Skeletal muscle tissue (tissue), 4 donors: ENCODE results near the gene SPDEF. TPM values are rescaled to one million over a fixed set of nuclear protein-coding genes. Genes with fewer than 3 reads are reported as not detected.

Experiments
- H3K27ac ChIP-seq: one replicate; pipeline ENCODE4 v1.7.0; 2013; ENCODE audit warnings: mild to moderate bottlenecking, low read depth, low read length, inconsistent platforms
- H3K27me3 ChIP-seq, 3 donors: one replicate each; pipeline ENCODE4 v1.7.0; 2013; ENCODE audit warnings: low read length in 3 of 3; ENCODE audit not compliant: control insufficient read depth in 3 of 3, insufficient read depth in 3 of 3
- H3K36me3 ChIP-seq, 3 donors: one replicate each; pipeline ENCODE4 v1.7.0; 2013; ENCODE audit warnings: low read length in 3 of 3; ENCODE audit not compliant: control insufficient read depth in 3 of 3, insufficient read depth in 3 of 3
- H3K4me1 ChIP-seq, 3 donors: one replicate each; pipeline ENCODE4 v1.7.0; 2013; ENCODE audit warnings: low read length in 3 of 3, mild to moderate bottlenecking in 3 of 3; ENCODE audit not compliant: control insufficient read depth in 3 of 3, insufficient read depth in 3 of 3
- H3K4me3 ChIP-seq, 3 donors: one replicate each; pipeline ENCODE4 v1.7.0; 2013; ENCODE audit warnings: low read length in 3 of 3
- H3K9ac ChIP-seq, 3 donors: one replicate each; pipeline ENCODE4 v1.7.0; 2013; ENCODE audit warnings: low read length in 3 of 3, mild to moderate bottlenecking in 3 of 3, moderate library complexity in 2 of 3, low read depth in 1 of 3
- H3K9me3 ChIP-seq, 3 donors: one replicate each; pipeline ENCODE4 v1.7.0; 2013; ENCODE audit warnings: low read length in 3 of 3; ENCODE audit not compliant: control insufficient read depth in 3 of 3
- total RNA-seq: library from RNA; depleted of rRNA; stranded (reverse); fragments of >200 nt; gene quantifications from one replicate; pipeline ENCODE4 v1.2.3, GENCODE V29; 2014
- donor health status: Osteomylitis.

SPDEF gene
- total RNA-seq, 1 donor from 2014 or later, result not detected

DNA sequence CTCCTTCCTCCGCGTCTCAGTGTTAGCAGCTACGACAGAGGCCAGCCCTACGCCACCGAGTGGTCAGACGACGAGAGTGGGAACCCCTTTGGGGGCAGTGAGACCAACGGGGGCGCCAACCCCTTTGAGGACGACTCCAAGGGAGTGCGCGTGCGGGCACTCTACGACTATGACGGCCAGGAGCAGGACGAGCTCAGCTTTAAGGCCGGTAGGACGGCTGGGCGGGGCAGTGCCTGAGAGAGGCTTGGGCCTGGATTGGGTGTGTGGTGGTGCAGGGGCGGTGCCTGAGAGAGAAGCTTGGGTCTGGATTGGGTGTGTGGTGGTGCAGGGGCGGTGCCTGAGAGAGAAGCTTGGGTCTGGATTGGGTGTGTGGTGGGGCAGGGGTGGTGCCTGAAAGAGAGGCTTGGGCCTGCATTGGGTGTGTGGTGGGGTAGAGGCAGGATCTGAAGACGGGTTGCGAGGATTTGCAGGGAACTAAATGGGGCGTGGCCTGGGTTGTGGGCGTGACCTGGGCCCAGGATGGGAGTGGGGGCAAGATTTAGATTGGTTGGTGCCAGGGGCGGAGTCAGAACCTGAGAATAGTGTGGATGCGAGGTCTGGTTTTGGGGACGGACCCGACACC is 24.4 kb downstream of the SPDEF start:
- Histone ChIP-seq H3K9ac (peak overlapping the region in 2 of 3 donors; percentile 64 to 77), H3K4me3 (peak overlapping the region in 2 of 3 donors; percentile 63 to 69), H3K36me3 (no peaks in the 10 kb centered on the region), H3K27me3 (peaks cover 0 to 3% (median 0%) of the 10 kb centered on the region in 3 donors), H3K4me1 (peaks cover 0 to 10% (median 3%) of the 10 kb centered on the region in 3 donors), H3K9me3 (no peaks in the 10 kb centered on the region), H3K27ac (peak overlapping the region; percentile 85)

DNA sequence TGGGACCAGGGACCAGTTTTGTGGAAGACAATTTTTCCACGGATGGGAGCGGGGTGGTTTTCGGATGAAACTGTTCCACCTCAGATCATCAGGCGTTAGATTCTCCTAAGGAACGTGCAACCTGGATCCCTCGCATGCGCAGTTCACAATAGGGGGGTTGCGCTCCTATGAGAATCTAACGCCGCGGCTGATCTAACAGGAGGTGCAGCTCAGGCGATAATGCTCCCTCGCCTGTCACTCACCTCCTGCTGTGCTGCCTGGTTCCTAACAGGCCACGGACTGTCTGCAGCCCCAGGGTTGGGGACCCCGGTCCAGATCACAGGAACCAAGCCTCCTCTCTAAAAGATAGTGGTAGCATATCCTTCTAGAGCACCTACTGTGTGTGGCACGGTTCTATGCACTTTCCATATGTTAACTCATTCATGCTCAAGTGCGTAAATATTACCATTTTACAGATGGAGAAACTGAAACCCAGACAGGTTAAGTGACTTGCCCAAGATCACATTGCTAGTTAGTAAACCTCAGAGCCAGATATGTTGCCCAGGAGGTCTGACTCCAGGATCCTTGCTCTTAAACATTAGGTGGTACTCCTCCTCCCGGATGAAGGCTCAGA is 25.3 kb downstream of the SPDEF start:
- Histone ChIP-seq H3K4me1 (peaks cover 3 to 16% (median 3%) of the 10 kb centered on the region in 3 donors), H3K9ac (peak overlapping the region in 1 of 3 donors; percentile 77), H3K9me3 (no peaks in the 10 kb centered on the region), H3K36me3 (no peaks in the 10 kb centered on the region), H3K27ac (peak overlapping the region; percentile 85), H3K4me3 (peak overlapping the region in 1 of 3 donors; percentile 62), H3K27me3 (peaks cover 0 to 3% (median 0%) of the 10 kb centered on the region in 3 donors)

DNA sequence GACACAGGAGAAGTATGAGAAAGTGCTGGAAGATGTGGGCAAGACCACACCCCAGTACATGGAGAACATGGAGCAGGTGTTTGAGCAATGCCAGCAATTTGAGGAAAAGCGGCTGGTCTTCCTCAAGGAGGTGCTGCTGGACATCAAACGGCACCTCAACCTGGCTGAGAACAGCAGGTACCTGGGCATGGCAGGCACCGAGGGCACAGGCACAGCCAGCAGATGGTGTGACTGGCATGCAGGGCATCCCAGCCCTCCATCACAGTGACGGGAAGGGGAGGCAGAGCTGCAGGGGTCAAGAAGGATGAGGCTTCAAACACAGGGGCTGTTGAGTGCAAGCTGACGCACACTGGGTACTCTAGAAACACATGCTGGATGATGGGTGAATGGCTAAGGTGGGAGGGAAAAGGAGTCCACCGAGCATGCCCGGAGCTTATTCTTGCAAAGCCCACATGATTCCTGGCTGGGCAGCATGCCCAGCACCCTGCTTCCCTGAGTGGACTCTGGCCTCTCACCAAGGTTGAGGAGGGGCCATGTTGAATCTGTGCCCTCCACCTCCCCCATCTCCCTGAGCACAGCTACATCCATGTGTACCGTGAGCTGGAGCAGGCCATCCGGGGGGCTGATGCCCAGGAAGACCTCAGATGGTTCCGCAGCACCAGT is 26.3 kb downstream of the SPDEF start:
- Histone ChIP-seq H3K4me3 (no peak overlapping the region), H3K9me3 (no peaks in the 10 kb centered on the region), H3K36me3 (no peaks in the 10 kb centered on the region), H3K27me3 (peaks cover 0 to 3% (median 0%) of the 10 kb centered on the region in 3 donors), H3K9ac (no peak overlapping the region), H3K4me1 (peaks cover 3 to 16% (median 3%) of the 10 kb centered on the region in 3 donors), H3K27ac (no peak overlapping the region)

DNA sequence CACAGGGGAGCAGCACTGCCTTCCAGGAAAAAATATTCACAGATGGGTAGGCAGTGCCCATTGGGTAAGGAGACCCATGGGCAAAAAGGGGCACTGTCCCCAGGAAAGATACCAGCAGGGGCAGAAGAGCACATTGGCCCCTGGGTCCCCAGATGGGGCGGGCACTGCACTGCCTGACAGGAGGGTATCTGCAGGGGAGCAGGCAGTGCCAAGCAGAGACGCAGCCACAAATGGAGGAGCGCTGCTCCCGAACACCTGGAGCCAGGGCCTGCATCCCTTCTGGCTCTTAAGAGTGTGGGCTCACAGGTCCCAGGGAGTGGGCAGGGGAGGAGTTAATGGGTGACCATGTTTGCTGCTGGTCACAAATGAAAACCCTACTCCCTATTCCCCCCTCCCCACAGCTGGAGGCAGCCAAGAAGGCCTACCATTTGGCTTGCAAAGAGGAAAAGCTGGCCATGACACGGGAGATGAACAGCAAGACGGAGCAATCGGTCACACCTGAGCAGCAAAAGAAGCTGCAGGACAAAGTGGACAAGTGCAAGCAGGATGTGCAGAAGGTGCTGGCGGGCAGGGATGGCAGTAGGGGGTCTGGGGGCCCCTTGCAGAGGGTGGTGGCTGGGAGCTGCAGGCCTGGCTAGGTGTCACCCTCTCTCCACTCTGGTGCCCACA is 27.0 kb downstream of the SPDEF start:
- no peak overlapping the region for H3K4me3 ChIP-seq
- H3K9ac ChIP-seq, result no peak overlapping the region
- peaks cover 0 to 3% (median 0%) of the 10 kb centered on the region in 3 donors for H3K27me3 ChIP-seq
- peaks cover 3 to 16% (median 3%) of the 10 kb centered on the region in 3 donors for H3K4me1 ChIP-seq
- no peak overlapping the region for H3K27ac ChIP-seq
- H3K36me3 ChIP-seq, result no peaks in the 10 kb centered on the region
- no peaks in the 10 kb centered on the region for H3K9me3 ChIP-seq

- peaks cover 3 to 16% (median 3%) of the 10 kb centered on the region in 3 donors for H3K4me1 ChIP-seq
- H3K27ac ChIP-seq, result no peak overlapping the region
- no peaks in the 10 kb centered on the region for H3K36me3 ChIP-seq
- no peak overlapping the region for H3K9ac ChIP-seq
- H3K9me3 ChIP-seq, result no peaks in the 10 kb centered on the region
- H3K27me3 ChIP-seq, result peaks cover 0 to 3% (median 0%) of the 10 kb centered on the region in 3 donors
- H3K4me3 ChIP-seq, result no peak overlapping the region
Observed at GRCh38 chr6:34527751-34528670, 28.1 kb downstream of the SPDEF start.

DNA sequence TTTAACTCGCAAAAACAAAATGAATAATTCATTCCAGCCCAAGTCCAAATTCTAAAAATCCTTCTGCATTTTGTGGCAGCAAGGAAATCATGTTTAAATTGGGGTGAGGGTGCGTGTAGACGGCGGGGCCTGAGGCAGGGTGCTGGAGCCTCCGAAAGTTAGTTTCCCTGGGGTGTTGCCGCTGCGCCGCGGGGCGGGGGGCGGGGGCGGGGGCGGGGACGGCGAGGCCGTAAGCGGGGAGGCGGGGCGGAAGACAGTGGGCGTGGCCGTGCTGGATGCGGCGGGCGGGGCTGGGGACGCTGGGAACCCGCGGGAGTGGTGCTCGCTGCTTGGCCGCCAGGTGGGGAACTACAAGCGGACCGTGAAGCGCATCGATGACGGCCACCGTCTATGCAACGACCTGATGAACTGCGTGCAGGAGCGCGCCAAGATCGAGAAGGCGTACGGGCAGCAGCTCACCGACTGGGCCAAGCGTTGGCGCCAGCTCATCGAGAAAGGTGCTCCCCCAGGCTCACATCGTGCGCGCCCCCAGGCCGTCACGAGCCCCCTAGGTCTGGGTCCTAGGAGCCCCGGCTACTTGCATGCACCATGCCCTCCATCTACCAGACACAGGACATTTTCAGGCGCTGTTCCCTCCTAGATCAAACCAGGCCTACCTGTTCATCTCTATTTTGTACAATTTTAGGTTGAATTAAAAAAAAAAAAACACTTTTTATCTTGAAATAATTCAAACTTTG is 29.0 kb downstream of the SPDEF start:
- Histone ChIP-seq H3K27ac (peak overlapping the region; percentile 19), H3K9me3 (no peaks in the 10 kb centered on the region), H3K9ac (peak overlapping the region; percentile 58 to 71 (median 70)), H3K27me3 (peaks cover 0 to 3% (median 0%) of the 10 kb centered on the region in 3 donors), H3K4me3 (peak overlapping the region; percentile 57 to 69 (median 68)), H3K36me3 (no peaks in the 10 kb centered on the region), H3K4me1 (peaks cover 3 to 16% (median 3%) of the 10 kb centered on the region in 3 donors)

- Histone ChIP-seq H3K27ac (peak overlapping the region; percentile 19), H3K4me3 (peak overlapping the region; percentile 1 to 69 (median 40))
Observed at GRCh38 chr6:34526241-34526972, 29.7 kb downstream of the SPDEF start.

DNA sequence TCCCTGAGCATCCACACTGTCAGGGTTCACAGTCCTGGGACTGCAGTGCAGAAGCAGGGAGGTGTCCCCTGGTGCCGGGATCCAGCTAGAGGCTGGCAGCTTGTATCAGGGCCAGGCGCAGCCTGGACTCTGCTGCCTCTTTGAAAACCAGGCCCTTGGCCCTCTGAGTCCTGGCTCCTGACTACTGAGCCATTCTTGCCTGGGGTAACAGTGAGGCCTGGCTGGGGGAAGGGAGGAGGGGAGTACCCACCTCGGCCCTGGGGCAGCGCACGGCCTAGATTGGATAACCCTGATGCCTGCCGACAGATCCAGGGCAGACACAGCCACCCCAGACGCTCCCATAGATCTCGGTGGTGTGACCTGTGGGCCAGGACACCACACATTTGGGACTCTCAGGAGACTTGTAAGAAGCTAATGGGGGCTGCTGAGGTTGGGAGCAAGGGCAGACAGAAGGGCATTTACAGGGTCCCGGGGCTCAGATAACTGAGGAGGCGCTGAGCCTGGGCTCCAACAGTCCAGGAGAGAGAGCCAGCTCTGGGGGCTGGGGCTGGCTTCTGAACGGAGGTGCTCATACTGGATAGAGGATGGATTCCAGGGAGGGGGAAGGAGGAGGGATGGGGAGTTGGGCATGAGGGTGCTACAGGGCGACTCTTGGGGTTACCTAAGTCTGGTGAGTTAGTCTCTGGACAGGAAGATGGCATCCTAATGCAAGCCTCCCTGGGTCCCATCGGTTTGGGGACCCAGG is 30.5 kb downstream of the SPDEF start:
- Histone ChIP-seq H3K27ac (no peak overlapping the region), H3K27me3 (peaks cover 0 to 3% (median 0%) of the 10 kb centered on the region in 3 donors), H3K36me3 (no peaks in the 10 kb centered on the region), H3K9ac (peak overlapping the region in 1 of 3 donors; percentile 58), H3K4me1 (peaks cover 3 to 13% (median 3%) of the 10 kb centered on the region in 3 donors), H3K4me3 (no peak overlapping the region), H3K9me3 (no peaks in the 10 kb centered on the region)

More at GRCh38 chr6:34526241-34526972, 29.7 kb downstream of the SPDEF start:
- H3K36me3 ChIP-seq, result no peaks in the 10 kb centered on the region
- no peaks in the 10 kb centered on the region for H3K9me3 ChIP-seq
- H3K9ac ChIP-seq, result peak overlapping the region; percentile 58 to 71 (median 70)
- H3K27me3 ChIP-seq, result peaks cover 0 to 3% (median 0%) of the 10 kb centered on the region in 3 donors
- H3K4me1 ChIP-seq, result peaks cover 3 to 15% (median 3%) of the 10 kb centered on the region in 3 donors
